CD8-positive, alpha-beta memory T cell (primary cell): ENCODE measurements around the gene TIAM2. TPM values are rescaled to one million over a fixed set of nuclear protein-coding genes. Genes with fewer than 3 reads are reported as not detected.

Experiments
- CTCF ChIA-PET: fragments of 350-600 bp; sonication (Branson Sonifier 250); formaldehyde crosslinking; loops from one replicate; lab custom pipeline; 2021; ENCODE audit warnings: antibody characterized with exemption; lab: Charles Lee
- POLR2A ChIA-PET: fragments of 350-600 bp; sonication (Branson Sonifier 250); formaldehyde crosslinking; loops from one replicate; lab custom pipeline; 2021; ENCODE audit warnings: antibody characterized with exemption; lab: Charles Lee
- DNase-seq, 5 donors: peaks; one replicate each; pipeline versions ENCODE4 v3.0.0 to v3.0.0-alpha.2; 2020 to 2022; ENCODE audit warnings: mixed read lengths in 1 of 5
- H3K27ac ChIP-seq: one replicate; pipeline ENCODE4 v1.7.0; 2013; ENCODE audit warnings: low read depth, mild to moderate bottlenecking, low read length, moderate library complexity
- H3K27me3 ChIP-seq: 2 replicates; pipeline ENCODE4 v1.7.0; 2013; ENCODE audit warnings: low read length, mild to moderate bottlenecking; ENCODE audit not compliant: insufficient read depth, poor library complexity, severe bottlenecking
- H3K36me3 ChIP-seq: 2 replicates; pipeline ENCODE4 v1.7.0; 2013; ENCODE audit warnings: mild to moderate bottlenecking, low read length, moderate library complexity; ENCODE audit not compliant: insufficient read depth
- H3K4me1 ChIP-seq: 2 replicates; pipeline ENCODE4 v1.7.0; 2013; ENCODE audit warnings: mild to moderate bottlenecking, low read length, moderate library complexity; ENCODE audit not compliant: insufficient read depth
- H3K4me3 ChIP-seq: 2 replicates; pipeline ENCODE4 v1.7.0; 2013; ENCODE audit warnings: mild to moderate bottlenecking, low read length
- H3K9me3 ChIP-seq: 2 replicates; pipeline ENCODE4 v1.7.0; 2013; ENCODE audit warnings: mild to moderate bottlenecking, low read length
- H3K27ac Mint-ChIP-seq, 8 donors: one replicate each; pipeline ENCODE4 v1.8.0; 2020 to 2021; ENCODE audit warnings: mixed read lengths in 8 of 8, mild to moderate bottlenecking in 6 of 8, inconsistent platforms in 3 of 8, moderate library complexity in 3 of 8
- H3K27me3 Mint-ChIP-seq, 2 donors: one replicate each; pipeline ENCODE4 v1.8.0; 2020 to 2021; ENCODE audit warnings: mixed read lengths in 2 of 2, mild to moderate bottlenecking in 1 of 2, moderate library complexity in 1 of 2
- H3K36me3 Mint-ChIP-seq, 3 donors: one replicate each; pipeline ENCODE4 v1.8.0; 2020 to 2021; ENCODE audit warnings: mixed read lengths in 3 of 3, inconsistent platforms in 1 of 3, mild to moderate bottlenecking in 1 of 3
- H3K4me1 Mint-ChIP-seq, 3 donors: one replicate each; pipeline ENCODE4 v1.8.0; 2020 to 2021; ENCODE audit warnings: mixed read lengths in 3 of 3, inconsistent platforms in 1 of 3, mild to moderate bottlenecking in 1 of 3
- H3K4me3 Mint-ChIP-seq, 7 donors: one replicate each; pipeline ENCODE4 v1.8.0; 2020 to 2021; ENCODE audit warnings: mixed read lengths in 7 of 7, mild to moderate bottlenecking in 6 of 7, moderate library complexity in 4 of 7, inconsistent platforms in 2 of 7
- H3K9me3 Mint-ChIP-seq, 5 donors: one replicate each; pipeline ENCODE4 v1.8.0; 2020 to 2022; ENCODE audit warnings: mixed read lengths in 5 of 5, mild to moderate bottlenecking in 3 of 5, moderate library complexity in 2 of 5, inconsistent platforms in 1 of 5
- polyA plus RNA-seq: library from polyadenylated mRNA; unstranded; fragments of 300-500 nt; fragmentation: Illumina TruSeq; gene quantifications from one replicate; pipeline ENCODE4 v1.2.3, GENCODE V29; 2021
- total RNA-seq, 2 experiments: library from RNA; stranded (reverse); gene quantifications; one replicate each; pipeline ENCODE4 v1.2.3, GENCODE V29; 2021

The TIAM2 gene
- total and polyA plus RNA-seq, 3 experiments from 2014 or later = 1.1 to 31.1 (median 24.5) TPM

DNA sequence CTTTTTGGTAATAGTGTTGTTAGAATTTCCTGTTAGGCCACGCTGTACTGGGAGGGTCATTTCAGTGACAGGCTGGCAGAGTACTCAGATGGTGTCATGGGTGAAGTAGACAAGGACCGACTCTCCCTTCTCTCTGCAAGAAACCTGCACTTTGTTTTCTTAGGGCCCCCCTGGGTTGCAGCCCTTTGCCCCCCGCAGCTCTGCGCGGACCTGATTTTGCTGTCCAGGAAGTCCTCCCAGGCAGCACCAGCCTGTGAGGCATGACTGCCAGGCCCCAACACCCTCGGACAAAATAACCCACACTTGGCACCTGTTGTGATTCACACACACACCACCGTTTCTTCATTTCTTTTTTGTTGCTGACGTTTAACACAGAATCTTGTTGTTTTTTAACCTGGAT, 246.9 kb downstream of the TIAM2 start:
- Histone ChIP-seq H3K4me3 (no peak overlapping the region), H3K4me1 (no peaks in the 10 kb centered on the region), H3K9me3 (no peaks in the 10 kb centered on the region), H3K27ac (no peak overlapping the region), H3K36me3 (no peaks in the 10 kb centered on the region), H3K27me3 (no peaks in the 10 kb centered on the region)
- H3K27me3 Mint-ChIP-seq = peaks cover 2 to 14% of the 10 kb centered on the region in 2 donors
- H3K9me3 Mint-ChIP-seq = peaks cover 0 to 3% (median 0%) of the 10 kb centered on the region in 5 donors
- DNase-seq = no peak
- peak overlapping the region in 1 of 8 donors; percentile 65 for H3K27ac Mint-ChIP-seq
- POLR2A ChIA-PET = no interaction called here
- peaks cover 0 to 9% (median 0%) of the 10 kb centered on the region in 3 donors for H3K36me3 Mint-ChIP-seq
- no peak overlapping the region for H3K4me3 Mint-ChIP-seq
- CTCF ChIA-PET = no interaction called here
- no peaks in the 10 kb centered on the region for H3K4me1 Mint-ChIP-seq

DNA sequence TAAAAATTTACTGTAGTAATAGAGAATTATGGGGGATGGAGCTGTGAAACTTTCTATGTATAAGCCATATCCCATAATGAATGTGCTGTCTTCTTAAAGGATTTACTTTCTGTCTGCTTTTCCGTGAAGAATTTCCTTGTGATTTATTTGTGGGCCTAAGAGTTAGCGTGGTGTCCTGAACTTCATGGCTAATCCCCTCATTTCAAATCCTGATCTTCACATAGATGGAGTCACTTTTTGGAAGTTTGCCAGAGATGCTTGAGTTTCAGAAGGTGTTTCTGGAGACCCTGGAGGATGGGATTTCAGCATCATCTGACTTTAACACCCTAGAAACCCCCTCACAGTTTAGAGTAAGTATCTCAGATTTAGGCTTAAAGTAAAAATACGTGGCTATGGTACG, 249.3 kb downstream of the TIAM2 start:
- no peaks in the 10 kb centered on the region for H3K4me1 ChIP-seq

DNA sequence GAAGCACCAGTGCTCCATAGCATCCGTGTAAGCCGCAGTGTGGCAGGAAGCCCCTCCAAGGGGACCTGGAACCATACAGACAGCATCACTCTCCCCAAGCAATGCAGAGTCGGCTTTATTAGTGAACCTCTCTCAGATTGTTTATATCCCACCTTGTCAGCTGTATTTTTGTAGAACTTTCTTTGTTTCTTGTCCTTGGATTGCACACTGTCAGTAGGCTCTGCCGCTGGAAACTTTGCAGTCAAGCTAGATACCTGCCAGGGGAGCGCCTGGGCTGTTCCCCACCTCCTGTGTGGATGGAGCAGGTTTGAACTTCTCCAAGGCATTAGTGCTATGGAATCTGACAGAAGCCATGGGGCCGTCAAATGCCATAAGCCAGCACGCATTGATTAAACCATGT, 250.1 kb downstream of the TIAM2 start:
- ChIA-PET CTCF (no interaction called here), POLR2A (no interaction called here)
- Histone ChIP-seq H3K4me3 (no peak overlapping the region), H3K27ac (no peak overlapping the region), H3K27me3 (no peaks in the 10 kb centered on the region), H3K36me3 (no peaks in the 10 kb centered on the region), H3K9me3 (no peaks in the 10 kb centered on the region), H3K4me1 (no peaks in the 10 kb centered on the region)
- H3K27me3 Mint-ChIP-seq = peaks cover 0 to 2% of the 10 kb centered on the region in 2 donors
- peaks cover 0 to 5% (median 0%) of the 10 kb centered on the region in 3 donors for H3K36me3 Mint-ChIP-seq
- no peak overlapping the region for H3K4me3 Mint-ChIP-seq
- H3K27ac Mint-ChIP-seq = no peak overlapping the region
- no peaks in the 10 kb centered on the region for H3K4me1 Mint-ChIP-seq
- no peak for DNase-seq
- no peaks in the 10 kb centered on the region for H3K9me3 Mint-ChIP-seq

More for the DNA sequence above, 249.3 kb downstream of the TIAM2 start:
- Histone ChIP-seq H3K27me3 (no peaks in the 10 kb centered on the region), H3K36me3 (no peaks in the 10 kb centered on the region), H3K27ac (no peak overlapping the region), H3K4me3 (no peak overlapping the region), H3K9me3 (no peaks in the 10 kb centered on the region)
- Mint-ChIP-seq H3K4me1 (no peaks in the 10 kb centered on the region), H3K36me3 (peaks cover 0 to 2% (median 0%) of the 10 kb centered on the region in 3 donors), H3K27me3 (peaks cover 0 to 2% of the 10 kb centered on the region in 2 donors), H3K9me3 (no peaks in the 10 kb centered on the region), H3K4me3 (no peak overlapping the region), H3K27ac (no peak overlapping the region)
- ChIA-PET POLR2A (no interaction called here), CTCF (no interaction called here)
- no peak for DNase-seq

DNA sequence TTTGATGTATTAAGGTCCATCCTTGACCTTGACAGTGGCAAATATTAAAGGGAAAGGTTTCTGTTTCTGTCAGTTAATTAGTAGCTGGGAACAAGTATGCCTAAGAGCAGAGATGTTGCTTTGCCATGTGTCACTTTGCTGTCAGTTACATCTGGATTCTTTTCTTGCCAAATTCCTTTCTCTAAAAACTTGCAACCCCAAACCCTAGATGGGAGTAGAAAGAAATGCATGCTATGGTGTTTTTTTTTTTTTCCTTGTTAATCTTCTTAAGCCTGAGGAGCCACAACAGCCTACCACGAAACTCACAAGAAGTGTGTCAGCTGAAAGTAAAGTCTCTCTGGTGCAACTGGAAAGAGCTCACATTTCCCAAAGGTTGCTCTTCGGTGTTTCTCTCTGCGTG, 250.7 kb downstream of the TIAM2 start:
- Mint-ChIP-seq H3K27ac (peak overlapping the region in 1 of 8 donors; percentile 17), H3K27me3 (peaks cover 0 to 2% of the 10 kb centered on the region in 2 donors), H3K36me3 (peaks cover 0 to 10% (median 0%) of the 10 kb centered on the region in 3 donors), H3K9me3 (no peaks in the 10 kb centered on the region), H3K4me3 (no peak overlapping the region), H3K4me1 (no peaks in the 10 kb centered on the region)
- DNase-seq = no peak
- H3K27ac ChIP-seq = no peak overlapping the region
- no peaks in the 10 kb centered on the region for H3K27me3 ChIP-seq
- H3K36me3 ChIP-seq = no peaks in the 10 kb centered on the region
- ChIA-PET CTCF (no interaction called here), POLR2A (interaction anchor here (0.7 kb wide), 1 partner anchor 592 kb away, joined by 3 read pairs; no protein-coding TSS in a partner anchor)
- H3K4me1 ChIP-seq = no peaks in the 10 kb centered on the region
- H3K4me3 ChIP-seq = no peak overlapping the region
- no peaks in the 10 kb centered on the region for H3K9me3 ChIP-seq

DNA sequence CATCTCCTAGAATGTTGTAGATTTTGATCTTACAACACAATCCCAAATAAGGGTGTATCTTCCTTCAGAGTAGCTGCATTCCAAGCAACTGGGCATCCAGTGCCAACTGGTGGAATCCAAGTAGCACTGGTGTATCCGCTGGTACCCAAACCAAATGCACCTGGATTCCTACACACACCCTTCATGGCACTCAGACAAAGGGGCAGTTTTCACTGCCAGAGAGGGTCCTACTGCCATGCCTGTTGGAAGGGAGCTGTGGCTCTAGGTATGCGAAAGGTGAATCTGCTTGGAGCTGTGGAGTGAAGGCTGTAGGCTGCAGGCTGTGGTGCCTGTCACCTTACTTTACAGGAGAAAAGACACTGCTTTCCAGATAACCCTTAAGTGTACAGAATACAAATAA, 251.7 kb downstream of the TIAM2 start:
- Histone ChIP-seq H3K4me1 (no peaks in the 10 kb centered on the region), H3K4me3 (no peak overlapping the region), H3K9me3 (no peaks in the 10 kb centered on the region), H3K27me3 (no peaks in the 10 kb centered on the region), H3K27ac (no peak overlapping the region), H3K36me3 (no peaks in the 10 kb centered on the region)
- no peaks in the 10 kb centered on the region for H3K4me1 Mint-ChIP-seq
- no peak for DNase-seq
- H3K4me3 Mint-ChIP-seq = no peak overlapping the region
- ChIA-PET POLR2A (no interaction called here), CTCF (no interaction called here)
- H3K9me3 Mint-ChIP-seq = no peaks in the 10 kb centered on the region
- H3K36me3 Mint-ChIP-seq = peaks cover 0 to 16% (median 0%) of the 10 kb centered on the region in 3 donors
- H3K27me3 Mint-ChIP-seq = no peaks in the 10 kb centered on the region
- no peak overlapping the region for H3K27ac Mint-ChIP-seq

DNA sequence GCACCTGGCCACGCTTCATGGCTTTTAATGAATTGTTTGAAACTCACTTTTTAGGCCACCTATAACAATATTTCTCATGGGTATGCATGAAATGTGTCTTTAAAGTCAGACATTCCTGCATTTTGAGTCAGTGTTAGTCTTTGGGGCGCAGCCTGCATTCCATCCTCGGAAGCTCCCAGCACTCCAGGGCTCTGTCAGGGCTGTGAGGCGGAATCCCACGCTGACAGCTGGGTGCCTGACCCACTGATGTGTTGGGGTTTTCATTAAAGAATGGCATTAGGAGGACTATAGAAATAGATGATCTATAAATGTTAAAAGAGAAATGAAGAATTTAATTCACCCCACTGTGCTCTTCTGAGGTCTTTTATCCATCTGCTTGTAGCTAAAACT, 252.5 kb downstream of the TIAM2 start:
- H3K36me3 ChIP-seq = no peaks in the 10 kb centered on the region
- DNase-seq = no peak
- no peaks in the 10 kb centered on the region for H3K27me3 Mint-ChIP-seq
- H3K4me3 Mint-ChIP-seq = no peak overlapping the region
- H3K9me3 ChIP-seq = no peaks in the 10 kb centered on the region
- peak overlapping the region in 1 of 8 donors; percentile 29 for H3K27ac Mint-ChIP-seq
- ChIA-PET POLR2A (no interaction called here), CTCF (interaction anchor here (1.3 to 1.7 kb wide), 2 partner anchors 70 to 320 kb away, joined by 5 to 6 read pairs; no protein-coding TSS in a partner anchor)
- H3K4me1 ChIP-seq = no peaks in the 10 kb centered on the region
- H3K4me3 ChIP-seq = no peak overlapping the region
- no peaks in the 10 kb centered on the region for H3K27me3 ChIP-seq
- peaks cover 0 to 19% (median 0%) of the 10 kb centered on the region in 3 donors for H3K36me3 Mint-ChIP-seq
- no peaks in the 10 kb centered on the region for H3K4me1 Mint-ChIP-seq
- H3K9me3 Mint-ChIP-seq = no peaks in the 10 kb centered on the region
- no peak overlapping the region for H3K27ac ChIP-seq

DNA sequence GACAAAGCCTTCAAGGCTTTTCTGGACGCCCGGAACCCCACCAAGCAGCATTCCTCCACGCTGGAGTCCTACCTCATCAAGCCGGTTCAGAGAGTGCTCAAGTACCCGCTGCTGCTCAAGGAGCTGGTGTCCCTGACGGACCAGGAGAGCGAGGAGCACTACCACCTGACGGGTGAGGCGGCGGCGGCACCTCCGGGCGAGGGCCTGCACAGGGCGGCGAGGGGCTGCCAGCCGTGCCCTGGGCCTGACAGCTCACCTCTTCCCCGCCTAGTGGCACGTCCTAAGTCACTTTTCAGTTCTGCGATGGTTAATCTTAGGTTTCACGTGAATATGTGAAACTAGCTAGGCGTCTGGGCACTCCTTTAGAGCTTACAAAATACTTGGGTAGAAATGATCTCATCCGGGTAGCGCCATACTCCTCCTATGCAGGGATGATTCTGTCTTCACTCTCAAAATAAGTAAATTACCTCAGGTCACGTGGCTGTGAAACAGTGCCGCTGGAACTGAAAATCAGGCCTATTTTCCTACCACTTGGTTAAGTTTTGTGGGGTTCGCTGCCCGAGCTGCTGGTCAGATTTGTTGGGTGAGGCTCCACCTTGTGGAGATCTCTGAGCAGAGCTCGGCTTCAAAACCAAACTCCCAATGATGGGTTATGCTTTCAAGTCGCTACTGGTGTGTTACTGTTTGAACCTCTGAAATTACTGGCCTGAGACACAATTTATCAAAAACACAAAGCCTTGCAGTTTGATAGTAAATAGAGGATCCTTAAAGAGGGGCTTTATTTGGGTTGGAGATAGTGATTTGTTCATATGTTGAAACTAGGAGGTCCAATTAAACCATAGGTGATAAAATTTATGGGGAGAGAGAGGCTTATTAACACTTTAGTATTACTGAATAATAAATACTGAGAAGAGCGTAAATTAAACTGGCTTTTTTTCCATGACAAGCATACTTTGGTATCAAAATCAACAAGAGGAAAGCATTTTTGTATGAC, 253.2 kb downstream of the TIAM2 start:
- Mint-ChIP-seq H3K36me3 (peaks cover 0 to 26% (median 0%) of the 10 kb centered on the region in 3 donors), H3K27ac (peak overlapping the region in 2 of 8 donors; percentile 25 to 29), H3K27me3 (no peaks in the 10 kb centered on the region), H3K4me3 (no peak overlapping the region), H3K9me3 (no peaks in the 10 kb centered on the region), H3K4me1 (no peaks in the 10 kb centered on the region)
- ChIA-PET POLR2A (no interaction called here), CTCF (interaction anchor here (1.3 to 1.7 kb wide), 2 partner anchors 71 to 321 kb away, joined by 5 to 6 read pairs; no protein-coding TSS in a partner anchor)
- Histone ChIP-seq H3K4me1 (no peaks in the 10 kb centered on the region), H3K36me3 (no peaks in the 10 kb centered on the region), H3K27me3 (no peaks in the 10 kb centered on the region), H3K27ac (no peak overlapping the region), H3K4me3 (no peak overlapping the region), H3K9me3 (no peaks in the 10 kb centered on the region)
- no peak for DNase-seq

DNA sequence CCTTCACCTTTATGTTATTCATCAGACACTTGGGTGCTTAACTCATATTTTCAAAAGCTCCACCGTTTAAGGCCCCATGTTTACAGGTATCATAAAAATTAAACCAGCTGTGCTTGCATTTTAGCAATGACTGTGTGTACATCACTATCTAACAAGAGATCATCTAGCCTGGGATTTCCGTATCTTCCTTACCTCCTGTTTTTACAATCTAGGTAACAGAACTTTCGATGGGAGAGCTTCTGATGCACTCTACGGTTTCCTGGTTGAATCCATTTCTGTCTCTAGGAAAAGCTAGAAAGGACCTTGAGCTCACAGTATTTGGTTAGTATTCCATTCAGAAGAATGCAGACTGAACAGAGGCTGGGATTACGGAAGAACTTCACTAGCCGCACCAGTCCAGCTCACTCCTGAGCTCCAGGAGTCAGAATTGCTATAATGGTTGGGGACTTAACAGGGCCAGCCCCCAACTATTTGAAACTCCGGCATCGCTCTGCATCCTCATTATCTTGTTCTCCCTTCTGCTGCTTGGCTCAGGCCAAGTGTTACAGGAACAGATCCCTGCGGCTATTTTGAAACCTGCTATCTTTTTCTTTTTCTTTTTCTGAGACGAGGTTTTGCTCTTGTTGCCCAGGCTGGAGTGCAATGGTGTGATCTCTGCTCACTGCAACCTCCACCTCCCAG, 255.7 kb downstream of the TIAM2 start:
- Mint-ChIP-seq H3K9me3 (no peaks in the 10 kb centered on the region), H3K4me3 (no peak overlapping the region), H3K36me3 (peaks cover 4 to 51% (median 10%) of the 10 kb centered on the region in 3 donors), H3K4me1 (no peaks in the 10 kb centered on the region), H3K27me3 (no peaks in the 10 kb centered on the region), H3K27ac (peak overlapping the region in 4 of 8 donors; percentile 49 to 69 (median 56))
- DNase-seq = no peak
- ChIA-PET CTCF (no interaction called here), POLR2A (no interaction called here)
- Histone ChIP-seq H3K36me3 (no peaks in the 10 kb centered on the region), H3K27ac (no peak overlapping the region), H3K27me3 (no peaks in the 10 kb centered on the region), H3K4me1 (no peaks in the 10 kb centered on the region), H3K9me3 (no peaks in the 10 kb centered on the region), H3K4me3 (no peak overlapping the region)
